Anterior cingulate cortex (tissue), 58 donors: ENCODE data around the gene PRKG1.
"Not testable (repeated sequence)": the region's sequence is repeated elsewhere in the genome, so short reads cannot be mapped to it uniquely, and the experiment has no call there.

ENCODE experiments used
- DNase-seq, 58 donors: peaks; one replicate each; lab custom pipeline; 2025; lab: John Stamatoyannopoulos, UW

PRKG1 gene

DNA sequence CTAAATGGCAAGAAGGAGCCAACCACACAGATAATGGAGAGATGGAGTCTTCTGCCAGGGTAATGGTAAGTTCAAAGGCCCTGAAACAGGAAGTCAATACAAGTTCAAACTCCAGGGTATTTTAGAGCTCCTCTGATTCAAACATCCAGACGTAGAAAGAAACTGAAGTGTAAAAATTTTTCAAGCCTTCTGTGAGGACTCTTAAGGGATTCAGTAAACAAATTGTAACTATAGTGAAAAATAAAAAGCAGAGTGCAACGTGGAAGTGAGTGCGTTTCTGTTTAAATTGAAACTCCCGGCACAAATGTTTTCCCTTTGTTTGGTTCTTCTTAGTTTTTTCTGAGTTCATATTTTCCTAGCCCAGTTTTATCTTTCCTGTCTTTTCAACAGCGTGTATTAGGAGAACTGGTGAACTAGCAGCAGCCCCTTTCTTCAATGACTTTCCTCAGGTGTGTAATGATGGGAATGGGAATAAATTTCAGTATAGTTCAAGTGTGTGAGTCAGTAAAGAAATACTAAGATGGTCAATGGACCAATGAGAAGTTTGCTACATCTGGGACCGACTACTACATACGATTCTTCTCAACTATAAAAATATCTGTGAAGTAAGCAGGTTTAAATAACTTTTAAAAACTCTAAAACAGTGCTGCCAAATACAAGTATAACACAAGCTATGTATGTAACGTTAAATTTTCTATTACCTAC is 326.3 kb downstream of the PRKG1 start:
- DNase-seq: no peak

DNA sequence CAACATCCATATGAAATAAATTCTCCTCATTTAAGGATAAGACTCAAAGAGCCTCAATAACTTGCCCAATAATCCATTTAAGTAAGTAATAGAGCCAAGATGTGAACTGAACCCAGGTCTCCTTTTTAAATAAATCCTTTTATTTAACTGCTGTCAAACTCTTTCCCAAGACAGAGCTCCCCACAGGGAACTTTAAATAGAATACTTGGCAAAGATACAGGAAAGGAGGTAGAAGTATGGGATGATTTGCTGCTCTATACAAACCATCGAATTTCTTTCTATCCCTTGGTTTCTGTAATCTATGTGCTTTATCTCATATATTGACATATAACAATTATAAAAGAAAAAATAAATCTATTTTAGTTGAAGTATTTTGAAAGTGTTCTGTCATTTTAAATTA is 329.2 kb downstream of the PRKG1 start:
- no peak for DNase-seq

DNA sequence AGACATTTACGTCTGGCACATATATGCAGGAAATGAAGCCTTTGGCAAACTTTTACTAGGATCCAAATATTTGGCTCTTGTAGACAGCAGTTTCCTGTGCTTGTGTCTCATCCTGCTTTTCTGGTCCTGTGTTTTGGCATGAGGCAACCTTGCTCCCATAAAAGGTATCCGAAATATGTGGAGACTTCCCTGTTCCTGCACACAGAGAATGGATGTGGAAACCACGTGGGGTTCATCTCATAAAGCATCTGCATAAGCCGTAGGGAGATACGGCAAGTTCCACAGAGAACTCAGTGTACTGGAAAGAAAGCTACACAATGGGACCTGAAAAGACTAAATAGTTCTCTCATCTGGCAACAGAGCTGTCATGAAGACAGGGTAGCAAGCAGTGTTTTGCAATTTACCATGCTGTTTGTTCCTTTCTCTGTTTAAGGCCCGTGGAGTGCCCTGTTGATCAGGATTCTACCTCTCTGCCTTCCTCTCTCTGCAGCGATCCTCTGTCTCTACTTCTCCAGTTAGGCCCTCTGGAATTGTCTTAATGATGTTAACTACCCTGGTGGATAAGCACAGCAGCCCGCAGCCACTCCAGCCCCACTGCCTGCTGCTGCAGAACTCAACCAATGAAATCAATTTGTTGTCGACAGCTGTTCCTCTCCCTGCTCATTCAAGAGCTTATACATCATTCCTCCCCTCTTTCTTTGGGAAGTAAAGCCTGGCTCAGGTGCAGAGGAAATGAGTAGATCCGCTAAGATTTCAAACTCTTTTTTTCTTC is 331.5 kb downstream of the PRKG1 start:
- DNase-seq: no peak

DNA sequence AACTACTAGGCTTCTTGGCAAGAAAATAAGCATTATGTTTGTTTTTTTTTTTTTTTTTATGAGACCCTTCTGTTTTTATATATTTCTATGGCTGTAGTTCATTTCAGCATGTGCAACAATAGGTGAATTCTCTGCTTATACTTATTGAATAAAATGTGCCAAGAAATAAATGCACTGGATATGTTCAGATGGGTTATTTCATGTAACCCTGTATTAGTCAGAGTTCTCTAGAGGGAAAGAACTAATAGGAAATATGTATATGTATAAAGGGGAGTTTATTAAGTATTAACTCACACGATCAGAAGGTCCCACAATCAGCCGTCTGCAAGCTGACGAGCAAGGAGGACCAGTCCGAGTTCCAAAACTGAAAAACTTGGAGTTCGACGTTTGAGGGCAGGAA is 332.3 kb downstream of the PRKG1 start:
- DNase-seq: no peak

GRCh38 chr10:51416494-51416893 is 342.2 kb downstream of the PRKG1 start:
- DNase-seq: no peak

GRCh38 chr10:51419196-51420093 is 345.2 kb downstream of the PRKG1 start:
- no peak for DNase-seq

- peak in 1 of 58 donors; percentile 1 for DNase-seq
Observed at GRCh38 chr10:51421853-51422252, 347.6 kb downstream of the PRKG1 start.

GRCh38 chr10:51422311-51423120 is 348.2 kb downstream of the PRKG1 start:
- DNase-seq: peak in 26 of 58 donors; percentile 1 to 52 (median 10)

- DNase-seq: no peak
Observed at GRCh38 chr10:51423121-51423452, 348.8 kb downstream of the PRKG1 start.

DNA sequence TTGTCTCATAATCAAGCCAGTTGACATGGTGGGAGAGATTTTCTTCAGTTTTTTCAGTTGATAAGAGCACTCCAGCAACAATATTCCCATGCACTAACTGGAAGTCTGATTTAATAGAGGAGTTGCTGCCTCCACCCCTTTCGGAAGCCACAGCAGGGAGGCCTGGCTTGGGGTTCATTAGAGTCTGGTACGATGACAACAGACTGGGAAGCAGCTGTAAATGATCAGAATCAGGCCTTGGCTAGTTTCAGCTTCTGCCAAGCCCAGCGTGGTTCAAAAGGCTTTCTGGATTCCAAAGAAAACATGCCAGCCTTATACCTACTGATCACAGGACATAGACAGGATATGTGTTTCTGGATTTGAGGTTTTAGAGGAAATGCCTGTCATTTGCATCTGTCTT is 351.1 kb downstream of the PRKG1 start:
- DNase-seq: peak in 1 of 58 donors; percentile 22

DNA sequence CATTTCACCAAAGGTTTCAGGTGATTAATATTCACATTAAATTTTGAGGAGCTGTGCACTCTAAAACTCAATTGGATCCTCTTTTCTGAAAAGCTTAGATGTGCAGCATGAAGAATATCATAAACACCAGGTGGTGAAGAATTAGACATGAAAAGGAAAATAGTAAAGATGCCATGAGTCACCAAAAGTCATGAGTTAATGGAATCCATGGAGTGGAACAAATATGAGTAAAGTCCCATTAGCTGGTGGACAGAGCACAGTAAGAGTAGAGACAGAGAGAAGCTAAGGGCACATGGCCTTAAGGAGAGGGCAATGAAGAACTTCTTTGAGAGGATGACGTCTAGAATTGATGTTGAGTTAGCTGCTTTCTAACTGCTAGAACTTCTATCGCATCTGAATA is 353.5 kb downstream of the PRKG1 start:
- no peak for DNase-seq

- no peak for DNase-seq
Observed at GRCh38 chr10:51430506-51430905, 356.2 kb downstream of the PRKG1 start.

DNA sequence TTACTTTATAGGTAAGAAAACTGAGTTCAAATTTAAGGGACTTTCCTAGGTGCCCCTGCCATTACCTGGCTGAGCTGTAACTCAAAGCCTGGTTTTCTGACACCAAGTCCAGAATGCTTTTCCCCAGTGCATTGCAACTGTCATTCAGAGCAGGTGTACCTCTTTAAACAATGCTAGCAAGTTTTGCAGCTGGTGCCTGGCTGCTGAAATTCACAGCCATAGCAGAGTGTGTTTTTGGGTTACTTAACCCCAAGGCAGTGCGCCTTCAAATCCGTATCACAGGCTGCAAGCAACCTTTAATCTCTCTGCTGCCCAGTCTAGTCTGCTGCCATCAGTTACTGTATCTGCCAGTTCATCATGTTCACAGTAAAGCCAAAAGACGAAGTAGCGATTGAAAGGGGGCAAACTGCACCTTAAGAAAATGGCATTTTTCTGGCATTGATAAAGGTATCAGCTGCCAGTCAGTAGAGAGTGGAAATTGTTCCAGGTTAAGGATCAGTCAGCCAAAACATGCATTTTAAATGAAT is 359.7 kb downstream of the PRKG1 start:
- DNase-seq: no peak

- DNase-seq: no peak
Observed at GRCh38 chr10:51436805-51437204, 362.5 kb downstream of the PRKG1 start.

DNA sequence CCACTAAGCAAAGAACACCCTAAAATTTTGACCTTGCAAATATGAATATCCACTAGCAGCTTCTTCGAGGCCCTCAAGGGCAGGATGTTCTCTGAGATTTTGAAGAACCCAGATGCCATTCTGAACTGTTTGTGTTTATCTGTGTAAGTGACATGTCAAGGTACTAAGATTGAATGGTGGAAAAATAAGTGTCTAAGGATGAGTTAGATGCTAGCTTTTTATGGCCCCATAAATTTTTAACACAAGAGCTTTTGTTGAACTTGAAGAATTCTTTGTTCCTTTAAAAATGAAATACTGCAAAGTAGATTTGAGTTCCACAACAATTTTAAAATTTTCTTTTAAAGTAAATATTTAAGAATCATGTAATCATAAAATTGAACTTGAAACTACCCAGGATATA is 365.4 kb downstream of the PRKG1 start:
- no peak for DNase-seq

- no peak for DNase-seq
Observed at GRCh38 chr10:51445588-51445987, 371.3 kb downstream of the PRKG1 start.

DNA sequence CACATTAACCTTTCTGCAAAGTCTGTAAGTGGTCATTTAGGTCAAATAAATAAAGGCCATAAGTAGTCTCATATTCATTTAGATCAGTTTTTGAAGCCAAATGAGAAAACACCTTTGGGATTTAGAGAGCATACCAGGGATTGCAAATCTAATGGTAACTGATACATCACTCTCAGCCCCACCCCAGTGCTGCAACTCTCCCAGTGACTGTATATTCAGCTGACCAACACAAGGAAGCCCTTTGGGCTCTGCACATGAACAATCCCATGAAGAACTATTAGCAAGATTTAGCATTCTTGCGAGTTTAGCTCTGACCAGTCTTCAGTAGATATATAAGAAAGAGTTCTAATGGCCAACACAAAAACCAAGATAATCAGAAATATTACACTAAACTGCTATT is 372.8 kb downstream of the PRKG1 start:
- DNase-seq: no peak

- not testable (repeated sequence) for DNase-seq
Observed at GRCh38 chr10:51455762-51456161, 381.5 kb downstream of the PRKG1 start.

GRCh38 chr10:51459476-51459875 is 385.2 kb downstream of the PRKG1 start:
- no peak for DNase-seq
